ENCODE results near the gene GPHN.

- TF ChIP-seq CTCF (IDR thresholded peaks at IDR 0.05) (no peak), POLR2A (IDR thresholded peaks at IDR 0.05) (no peak)
Observed at GRCh38 chr14:66468778-66469367, 39.1 kb upstream of the GPHN start.
